ENCODE data around the gene AK3.
"Not testable (repeated sequence)": the region's sequence is repeated elsewhere in the genome, so short reads cannot be mapped to it uniquely, and the experiment has no call there.

Gene AK3

DNA sequence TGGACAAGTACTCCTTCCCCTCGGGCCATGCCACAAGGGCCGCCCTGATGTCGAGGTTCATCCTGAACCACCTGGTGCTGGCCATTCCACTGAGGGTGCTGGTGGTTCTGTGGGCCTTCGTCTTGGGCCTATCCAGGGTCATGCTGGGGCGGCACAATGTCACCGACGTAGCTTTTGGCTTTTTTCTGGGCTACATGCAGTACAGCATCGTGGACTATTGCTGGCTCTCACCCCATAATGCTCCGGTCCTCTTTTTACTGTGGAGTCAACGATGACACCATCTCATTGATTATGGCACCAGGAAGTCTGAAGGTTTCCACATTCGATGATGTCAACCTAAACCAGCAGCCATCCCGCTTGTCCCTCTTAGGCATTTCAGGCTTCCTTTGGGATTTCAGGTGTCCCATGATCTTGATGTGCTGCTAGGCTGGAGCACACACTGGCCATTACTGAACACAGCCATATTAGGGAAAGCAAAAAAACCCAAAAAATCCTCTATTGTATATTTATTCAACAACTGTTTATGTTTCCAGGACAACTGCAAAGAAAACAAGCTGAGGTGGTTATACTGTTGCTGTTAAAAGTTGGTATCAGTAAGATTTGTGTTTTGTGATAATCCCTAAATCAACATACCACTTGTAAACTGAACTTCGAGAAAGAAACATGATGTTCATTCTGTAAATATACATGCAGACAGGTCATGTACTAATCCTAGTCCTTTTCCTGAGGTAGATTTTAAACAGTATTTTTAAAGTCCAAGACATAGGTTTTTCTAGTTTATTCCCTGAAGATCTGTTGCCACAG is 77.8 kb downstream of the AK3 start:
- DNase-seq: peak; percentile 40

- peak; percentile 78 for DNase-seq
Observed at GRCh38 chr9:4662108-4662988, 78.7 kb downstream of the AK3 start, which contains the start of gene PLPP6. Gene PLPP6 (plus strand): TSS chr9:4662294. CDS start chr9:4662376, 82 bp downstream.

DNA sequence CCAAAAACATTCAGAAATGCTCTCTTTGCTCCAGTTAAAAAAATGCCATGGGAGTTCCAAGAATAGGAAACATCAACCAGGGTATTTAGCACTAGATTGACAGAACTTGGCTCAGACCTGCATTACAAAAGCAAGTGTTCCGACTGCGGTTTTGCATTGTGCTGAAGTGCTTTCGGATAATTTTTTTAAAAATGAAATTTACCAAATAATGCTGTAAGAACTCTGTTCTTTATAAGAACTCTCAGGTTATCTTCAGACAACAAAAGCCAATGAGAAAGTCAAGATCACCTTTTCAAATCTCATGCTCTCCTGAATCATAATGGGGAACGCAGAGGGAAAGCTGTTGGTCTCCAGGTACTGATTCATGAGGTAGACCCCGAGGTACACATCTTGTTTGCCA is 79.4 kb downstream of the AK3 start:
- DNase-seq: peak; percentile 19

- DNase-seq: no peak
Observed at GRCh38 chr9:4661165-4661564, 79.8 kb downstream of the AK3 start.

DNA sequence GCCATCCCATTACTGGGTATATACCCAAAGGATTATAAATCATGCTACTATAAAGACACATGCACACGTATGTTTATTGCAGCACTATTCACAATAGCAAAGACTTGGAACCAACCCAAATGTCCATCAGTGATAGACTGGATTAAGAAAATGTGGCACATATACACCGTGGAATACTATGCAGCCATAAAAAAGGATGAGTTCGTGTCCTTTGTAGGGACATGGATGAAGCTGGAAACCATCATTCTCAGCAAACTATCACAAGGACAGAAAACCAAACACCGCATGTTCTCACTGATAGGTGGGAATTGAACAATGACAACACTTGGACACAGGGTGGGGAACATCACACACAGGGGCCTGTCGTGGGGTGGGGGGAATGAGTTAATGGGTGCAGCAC is 80.3 kb downstream of the AK3 start:
- not testable (repeated sequence) for DNase-seq
